GM18505 (cell line): ENCODE results near the gene GABARAP.

ENCODE experiments used
- ATAC-seq: cut with Tn5 transposase; IDR thresholded peaks from one replicate; pipeline ENCODE4 v1.9.1; 2021; ENCODE audit not compliant: unreplicated experiment
- POLR2A ChIP-seq: IDR thresholded peaks from 4 replicates; pipeline ENCODE4 v1.6.1; 2011; ENCODE audit warnings: borderline replicate concordance; ENCODE audit not compliant: insufficient read depth, insufficient read length; ENCODE audit errors: extremely low read depth

The GABARAP gene

DNA sequence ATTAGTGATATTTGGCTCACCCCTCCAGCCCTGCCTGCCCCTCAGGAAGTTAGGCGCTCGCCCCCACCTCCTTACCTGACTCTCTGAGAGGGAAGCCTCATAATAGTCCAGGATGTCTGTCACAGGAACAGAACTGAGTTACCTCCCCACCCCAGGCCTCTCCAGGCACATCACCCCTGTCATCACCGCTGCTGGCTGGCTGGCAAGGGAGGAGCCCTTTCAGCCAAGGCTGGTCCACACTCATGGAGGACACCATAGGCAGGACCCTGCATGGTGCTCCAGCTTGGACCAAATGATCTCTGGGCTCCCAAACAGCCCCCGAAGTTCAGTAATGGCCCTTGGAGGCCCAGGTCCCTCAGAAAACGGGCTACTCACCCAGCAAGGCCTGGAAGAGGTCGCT, 24.1 kb downstream of the GABARAP start:
- TF ChIP-seq POLR2A: no peak
- no peak for ATAC-seq

DNA sequence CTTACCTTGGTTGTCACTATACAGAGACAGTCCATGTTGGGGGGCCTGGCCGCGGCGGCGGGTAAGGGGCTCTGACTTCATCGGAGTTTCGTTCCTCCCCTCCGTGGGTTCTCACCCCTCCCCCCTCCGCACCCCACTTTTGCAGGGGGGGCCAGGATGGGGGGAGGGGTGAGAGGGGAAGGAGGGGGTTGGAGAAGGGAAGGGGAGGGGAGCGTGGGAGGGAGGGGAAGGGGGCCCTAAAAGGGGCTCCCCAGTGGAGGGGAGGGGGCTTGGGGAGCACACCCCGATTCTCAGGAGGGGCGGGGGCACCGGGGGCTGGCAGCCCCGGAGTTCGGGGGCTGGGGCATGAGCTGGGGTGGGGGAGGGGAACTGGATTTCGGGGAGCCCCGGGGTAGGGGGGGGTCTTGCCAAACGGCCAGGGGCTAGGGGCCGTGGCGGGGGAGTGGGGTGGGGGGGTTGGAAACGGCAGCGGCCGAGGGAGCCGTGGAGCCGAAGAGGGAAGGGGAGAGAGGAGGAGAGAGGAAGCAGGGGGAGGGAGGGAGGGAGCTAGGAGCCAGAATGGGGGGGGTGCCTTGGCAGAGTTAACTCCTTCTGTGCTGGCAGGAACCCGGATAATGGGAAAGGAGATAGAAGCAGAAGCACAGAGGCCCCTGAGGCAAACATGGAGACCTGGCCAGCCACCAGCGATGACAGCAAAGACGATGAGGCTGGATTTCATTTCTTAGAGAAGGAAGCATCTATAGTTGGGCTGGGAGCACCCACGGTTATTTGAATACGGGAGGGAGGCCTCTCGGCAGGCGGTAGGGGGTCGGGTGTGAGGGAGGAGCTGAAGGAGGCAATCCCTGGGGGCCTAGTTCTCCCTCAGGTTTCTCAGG, 24.9 kb downstream of the GABARAP start:
- ATAC-seq: no peak
- no peak for TF ChIP-seq POLR2A

DNA sequence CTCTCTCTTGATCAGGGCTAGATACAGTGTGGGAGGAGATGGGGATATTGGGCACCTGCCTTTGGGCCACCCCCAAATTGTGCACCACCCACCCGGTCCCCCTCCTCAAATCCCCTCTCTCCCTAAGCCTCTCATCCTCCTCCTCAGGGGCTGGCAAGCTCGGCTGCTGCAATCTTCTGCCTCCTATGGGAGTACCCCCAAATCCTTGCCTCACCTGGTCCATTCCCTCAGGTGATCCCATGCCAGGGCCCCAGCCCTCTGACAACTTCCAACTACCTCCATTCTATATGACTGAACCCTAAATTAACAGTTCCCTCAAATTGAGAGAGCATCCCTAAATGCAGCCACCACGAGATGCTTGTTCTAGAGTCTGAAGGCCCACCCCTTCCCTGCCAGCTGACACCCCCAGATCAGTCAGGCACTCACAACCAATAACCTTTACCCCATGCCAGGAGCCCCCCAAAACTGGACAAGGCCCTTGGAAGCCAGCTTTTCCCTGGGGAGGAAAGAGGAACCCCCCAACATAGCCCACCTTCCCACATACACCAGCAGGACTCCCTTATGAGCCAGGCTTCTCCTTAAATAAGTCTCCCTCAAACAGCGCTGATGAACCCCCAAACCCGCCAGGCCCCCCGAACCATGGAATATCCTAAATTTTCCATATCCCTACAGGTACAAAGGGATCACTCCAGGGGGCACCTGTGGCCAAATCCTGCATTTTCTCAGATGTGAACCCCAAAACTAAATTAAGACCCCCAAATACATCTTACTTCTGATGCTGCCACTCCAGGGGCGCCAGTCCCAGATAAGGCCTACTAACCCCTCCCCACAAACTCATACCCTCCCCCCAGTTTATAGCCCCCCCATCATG, 25.8 kb downstream of the GABARAP start:
- no peak for ATAC-seq
- TF ChIP-seq POLR2A: no peak

DNA sequence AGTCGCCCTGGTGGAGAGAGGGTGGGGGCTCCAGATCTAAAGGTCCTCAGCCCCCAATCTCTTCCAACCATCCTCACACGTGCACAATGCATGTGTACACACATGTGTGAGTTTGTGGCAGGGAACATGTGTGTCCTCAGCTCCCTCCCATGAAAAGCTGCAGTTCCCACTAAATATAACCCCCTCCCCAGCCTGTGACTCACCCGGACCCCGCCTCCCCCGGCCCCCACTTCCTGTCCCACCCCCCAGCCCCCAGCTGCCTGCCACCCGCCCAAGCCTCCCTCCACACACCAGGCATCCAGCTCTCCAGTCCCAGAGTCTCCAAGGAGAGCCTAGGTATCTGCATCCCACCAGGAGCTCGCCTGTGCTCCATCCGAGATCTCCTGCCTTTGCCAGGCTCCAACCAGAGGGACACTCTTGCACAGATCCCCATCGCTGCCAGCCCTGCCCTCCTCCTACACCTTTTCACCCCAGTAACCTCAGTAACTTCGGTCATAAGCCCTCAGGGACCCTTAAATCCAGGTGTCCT, 26.5 kb downstream of the GABARAP start:
- TF ChIP-seq POLR2A: no peak
- ATAC-seq: no peak

- TF ChIP-seq POLR2A: no peak
- no peak for ATAC-seq
Observed at GRCh38 chr17:7215136-7215638, 27.1 kb downstream of the GABARAP start.

DNA sequence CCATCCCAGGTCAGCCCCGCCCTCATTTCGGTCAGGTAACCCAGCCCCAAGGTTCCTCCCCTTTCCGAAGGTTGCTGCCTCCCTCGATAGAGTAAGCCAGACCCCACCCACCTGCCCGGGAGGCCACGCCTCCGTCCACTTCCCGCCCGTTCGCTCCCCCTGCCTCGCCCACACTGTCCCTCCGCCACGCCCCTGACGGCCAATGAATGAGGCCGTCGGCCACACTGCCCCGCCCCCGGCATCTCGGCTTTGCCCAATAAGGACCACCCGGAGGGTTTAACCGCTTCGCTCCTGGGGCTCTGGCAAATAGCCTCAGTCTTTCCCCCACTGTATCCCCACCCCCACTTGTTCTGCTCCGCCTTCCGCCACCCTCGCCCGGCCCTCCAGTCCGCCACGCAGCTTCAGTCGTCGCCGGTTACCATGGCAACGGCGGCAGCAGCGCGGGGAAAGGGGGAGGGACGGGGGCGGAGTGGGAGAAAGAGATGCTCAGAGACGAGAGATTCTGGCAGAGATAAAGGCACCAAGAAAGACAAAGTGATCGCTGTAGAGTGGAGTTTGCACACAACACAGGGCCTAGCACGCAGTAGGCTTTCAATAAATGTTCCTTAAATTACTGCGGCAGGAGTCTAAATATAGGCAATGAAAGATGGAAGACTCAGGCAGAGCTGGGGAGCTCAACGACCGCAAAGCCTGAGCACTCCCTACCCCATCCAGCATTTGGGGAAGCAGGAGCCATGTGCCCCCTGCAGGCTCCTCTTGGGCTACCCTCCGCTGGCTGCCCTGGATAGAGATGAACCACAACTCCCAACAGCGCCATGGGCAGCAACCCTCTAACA, 27.7 kb downstream of the GABARAP start:
- ATAC-seq: peak; percentile 79
- TF ChIP-seq POLR2A: no peak

- no peak for ATAC-seq
- TF ChIP-seq POLR2A: no peak
Observed at GRCh38 chr17:7213895-7214299, 28.4 kb downstream of the GABARAP start.

- no peak for ATAC-seq
- TF ChIP-seq POLR2A: no peak
Observed at GRCh38 chr17:7211491-7212273, 30.6 kb downstream of the GABARAP start.

- ATAC-seq: no peak
- no peak for TF ChIP-seq POLR2A
Observed at GRCh38 chr17:7208754-7209460, 33.3 kb downstream of the GABARAP start.

GRCh38 chr17:7208027-7208571, 34.1 kb downstream of the GABARAP start:
- no peak for ATAC-seq
- no peak for TF ChIP-seq POLR2A
